HG03103 (cell line): ENCODE data around the gene TMED10.
"Not testable (repeated sequence)": the region's sequence is repeated elsewhere in the genome, so short reads cannot be mapped to it uniquely, and the experiment has no call there.

ENCODE experiments used
- ATAC-seq: cut with Tn5 transposase; IDR thresholded peaks from one replicate; pipeline ENCODE4 v1.9.1; 2021; ENCODE audit warnings: low read depth; ENCODE audit not compliant: unreplicated experiment

TMED10 gene

GRCh38 chr14:75163677-75164076 is 12.7 kb downstream of the TMED10 start:
- ATAC-seq = no peak

- ATAC-seq = no peak
Measured at GRCh38 chr14:75162631-75163030, 13.8 kb downstream of the TMED10 start.

GRCh38 chr14:75158843-75159614 is 17.4 kb downstream of the TMED10 start:
- ATAC-seq = no peak

- no peak for ATAC-seq
Measured at GRCh38 chr14:75156901-75157300, 19.5 kb downstream of the TMED10 start.

- ATAC-seq = no peak
Measured at GRCh38 chr14:75156111-75156510, 20.3 kb downstream of the TMED10 start.

GRCh38 chr14:75155169-75155568 is 21.2 kb downstream of the TMED10 start:
- ATAC-seq = no peak

- ATAC-seq = no peak
Measured at GRCh38 chr14:75153295-75153694, 23.1 kb downstream of the TMED10 start.

- ATAC-seq = no peak
Measured at GRCh38 chr14:75151851-75152250, 24.6 kb downstream of the TMED10 start.

GRCh38 chr14:75150637-75151036 is 25.8 kb downstream of the TMED10 start:
- not testable (repeated sequence) for ATAC-seq

GRCh38 chr14:75150150-75150549 is 26.3 kb downstream of the TMED10 start:
- ATAC-seq = no peak

GRCh38 chr14:75147423-75148071 is 28.9 kb downstream of the TMED10 start:
- ATAC-seq = no peak

- ATAC-seq = no peak
Measured at GRCh38 chr14:75144944-75145343, 31.5 kb downstream of the TMED10 start.

- ATAC-seq = no peak
Measured at GRCh38 chr14:75143761-75144527, 32.5 kb downstream of the TMED10 start.

GRCh38 chr14:75142494-75142893 is 33.9 kb downstream of the TMED10 start:
- ATAC-seq = no peak

- no peak for ATAC-seq
Measured at GRCh38 chr14:75141967-75142366, 34.4 kb downstream of the TMED10 start.

- ATAC-seq = no peak
Measured at GRCh38 chr14:75141062-75141461, 35.4 kb downstream of the TMED10 start.

GRCh38 chr14:75140620-75141019 is 35.8 kb downstream of the TMED10 start:
- no peak for ATAC-seq

- ATAC-seq = no peak
Measured at GRCh38 chr14:75139185-75139584, 37.2 kb downstream of the TMED10 start.

- ATAC-seq = no peak
Measured at GRCh38 chr14:75138492-75138891, 37.9 kb downstream of the TMED10 start.

- ATAC-seq = no peak
Measured at GRCh38 chr14:75134644-75135043, 41.8 kb downstream of the TMED10 start.

GRCh38 chr14:75133597-75133996 is 42.8 kb downstream of the TMED10 start:
- ATAC-seq = no peak
